Nephron progenitor cell (in vitro differentiated cells): ENCODE results near the gene FOXD2.

Experiments
- DNase-seq: peaks from one replicate; pipeline ENCODE4 v3.0.0; 2021
- H3K27ac Mint-ChIP-seq: 2 replicates; pipeline ENCODE4 v1.8.0; 2021; ENCODE audit warnings: mild to moderate bottlenecking, moderate library complexity, mixed read lengths
- H3K27me3 Mint-ChIP-seq: 2 replicates; pipeline ENCODE4 v1.8.0; 2021; ENCODE audit warnings: mild to moderate bottlenecking, low read depth, mixed read lengths; ENCODE audit not compliant: poor library complexity
- H3K36me3 Mint-ChIP-seq: 2 replicates; pipeline ENCODE4 v1.8.0; 2021; ENCODE audit warnings: low read depth, mixed read lengths
- H3K4me1 Mint-ChIP-seq: 2 replicates; pipeline ENCODE4 v1.8.0; 2021; ENCODE audit warnings: mixed read lengths
- H3K4me3 Mint-ChIP-seq: 2 replicates; pipeline ENCODE4 v1.8.0; 2021; ENCODE audit warnings: mild to moderate bottlenecking, moderate library complexity, mixed read lengths
- H3K9me3 Mint-ChIP-seq: 2 replicates; pipeline ENCODE4 v1.8.0; 2021; ENCODE audit warnings: mild to moderate bottlenecking, moderate library complexity, mixed read lengths
- CTCF ChIP-seq: fragments of 200-600 bp; sonication (generic); IDR thresholded peaks from 2 replicates; pipeline ENCODE4 v1.5.0; 2021; ENCODE audit warnings: antibody characterized with exemption

FOXD2 gene

GRCh38 chr1:47432071-47433036 is 5.5 kb upstream of the FOXD2 start:
- Mint-ChIP-seq H3K4me3 (peak overlapping the region; percentile 97), H3K27ac (no peak overlapping the region), H3K4me1 (peaks cover 74% of the 10 kb centered on the region), H3K9me3 (no peaks in the 10 kb centered on the region), H3K27me3 (peaks cover 77% of the 10 kb centered on the region), H3K36me3 (peaks cover 11% of the 10 kb centered on the region)
- TF ChIP-seq CTCF: peak; percentile 86
- DNase-seq: peak; percentile 90

- TF ChIP-seq CTCF: no peak
- H3K27me3 Mint-ChIP-seq: peaks cover 77% of the 10 kb centered on the region
- H3K4me3 Mint-ChIP-seq: peak overlapping the region; percentile 97
- peaks cover 11% of the 10 kb centered on the region for H3K36me3 Mint-ChIP-seq
- H3K9me3 Mint-ChIP-seq: no peaks in the 10 kb centered on the region
- H3K4me1 Mint-ChIP-seq: peaks cover 69% of the 10 kb centered on the region
- no peak overlapping the region for H3K27ac Mint-ChIP-seq
- DNase-seq: no peak
These were observed 4.8 kb upstream of the FOXD2 start for GRCh38 chr1:47433037-47433421.

GRCh38 chr1:47433477-47434050 is 4.3 kb upstream of the FOXD2 start:
- no peak for TF ChIP-seq CTCF
- peak; percentile 41 for DNase-seq
- Mint-ChIP-seq H3K4me3 (peak overlapping the region; percentile 97), H3K27me3 (peaks cover 78% of the 10 kb centered on the region), H3K4me1 (peaks cover 63% of the 10 kb centered on the region), H3K36me3 (peaks cover 10% of the 10 kb centered on the region), H3K9me3 (no peaks in the 10 kb centered on the region), H3K27ac (no peak overlapping the region)

- Mint-ChIP-seq H3K4me3 (peak overlapping the region; percentile 97), H3K36me3 (peaks cover 5% of the 10 kb centered on the region), H3K4me1 (peaks cover 59% of the 10 kb centered on the region), H3K27ac (no peak overlapping the region), H3K9me3 (no peaks in the 10 kb centered on the region), H3K27me3 (peaks cover 75% of the 10 kb centered on the region)
- peak; percentile 47 for DNase-seq
- no peak for TF ChIP-seq CTCF
These were observed 3.6 kb upstream of the FOXD2 start for GRCh38 chr1:47434051-47434842.

GRCh38 chr1:47435506-47436303 is 2.1 kb upstream of the FOXD2 start:
- no peak for DNase-seq
- no peak for TF ChIP-seq CTCF
- Mint-ChIP-seq H3K27me3 (peaks cover 66% of the 10 kb centered on the region), H3K4me3 (peak overlapping the region; percentile 97), H3K27ac (no peak overlapping the region), H3K36me3 (peaks cover 5% of the 10 kb centered on the region), H3K9me3 (no peaks in the 10 kb centered on the region), H3K4me1 (peaks cover 59% of the 10 kb centered on the region)
